Femur (tissue), 1 donor: Measurements from ENCODE around the gene SLC1A1.

Source experiments
- DNase-seq: peaks from one replicate; pipeline ENCODE4 v3.0.0-alpha.2; 2017

Gene SLC1A1

DNA sequence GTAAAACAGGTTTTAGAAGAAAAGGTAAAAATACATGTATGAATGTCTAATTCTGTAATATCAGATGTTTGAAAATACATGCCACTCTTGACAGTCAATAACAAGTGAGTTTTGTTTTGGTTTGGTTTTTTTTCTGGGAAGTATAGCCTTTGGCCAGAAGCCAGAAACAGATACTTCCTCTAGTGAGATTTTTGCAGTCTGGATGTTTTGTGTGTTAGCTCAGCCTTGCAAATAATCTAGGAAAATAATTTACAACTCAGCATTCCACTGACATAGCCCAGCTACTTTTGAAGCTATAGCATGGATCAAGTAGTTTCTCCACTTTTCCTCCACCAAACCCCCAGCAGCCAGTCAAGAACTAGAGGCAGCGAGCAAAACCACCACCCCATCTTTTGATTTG is 56.7 kb downstream of the SLC1A1 start:
- no peak for DNase-seq

- peak; percentile 30 for DNase-seq
Observed at GRCh38 chr9:4548811-4549725, 58.8 kb downstream of the SLC1A1 start.

- DNase-seq, result no peak
Observed at GRCh38 chr9:4549751-4550295, 59.6 kb downstream of the SLC1A1 start.

DNA sequence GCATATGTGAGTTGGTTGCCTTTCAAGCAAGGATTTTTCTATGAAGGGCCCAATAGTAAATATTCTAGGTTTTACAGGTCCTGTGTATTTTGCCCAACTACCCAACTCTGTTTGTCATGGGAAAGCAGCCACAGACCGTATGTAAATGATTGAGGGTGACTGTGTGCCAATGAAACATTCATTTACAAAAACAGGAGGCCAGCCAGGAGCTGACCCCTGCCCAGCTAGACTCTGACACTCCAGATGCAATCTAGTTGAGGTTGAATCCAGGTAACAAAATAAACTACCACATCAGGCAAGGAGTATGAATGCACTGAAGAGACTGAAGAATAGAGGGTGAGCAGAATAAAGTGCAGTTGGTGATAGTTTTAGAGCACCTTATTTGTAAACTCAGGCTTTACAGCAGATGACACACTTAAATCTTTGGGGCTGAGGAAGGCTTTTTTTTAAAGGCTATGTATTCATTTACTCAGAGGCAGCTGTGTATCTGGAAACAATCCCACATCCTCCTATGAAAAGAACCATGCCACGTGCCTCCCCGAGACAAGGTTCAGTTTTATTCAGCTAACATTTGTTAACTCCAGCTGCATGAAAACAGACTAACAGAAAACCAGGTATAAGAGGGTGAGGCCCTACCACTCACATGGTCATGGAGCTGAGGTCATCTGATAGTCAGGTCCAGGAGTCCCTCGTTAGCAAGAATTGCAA is 60.7 kb downstream of the SLC1A1 start:
- no peak for DNase-seq

DNA sequence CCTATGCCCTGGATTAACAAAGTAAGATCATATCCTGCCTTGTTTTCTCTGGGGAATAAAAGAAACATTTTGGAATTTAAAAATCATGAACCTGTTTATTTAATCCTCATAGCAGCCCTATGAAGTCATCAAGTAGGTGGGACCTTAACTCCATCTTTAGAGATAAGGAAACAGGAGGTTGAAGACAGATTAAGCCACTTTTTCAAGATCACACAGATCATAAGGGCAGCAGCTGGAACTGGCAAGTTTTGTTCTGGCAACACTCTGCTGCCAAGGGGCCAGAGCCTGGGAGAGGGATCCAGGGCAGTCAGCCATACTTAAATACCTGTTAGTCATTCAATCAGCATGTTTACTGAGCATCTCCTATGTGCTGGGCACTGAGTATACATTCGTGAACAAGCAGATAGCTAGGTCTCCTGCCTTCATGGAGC is 63.7 kb downstream of the SLC1A1 start:
- no peak for DNase-seq

- DNase-seq, result no peak
Observed at GRCh38 chr9:4555236-4555635, 65.0 kb downstream of the SLC1A1 start.

DNA sequence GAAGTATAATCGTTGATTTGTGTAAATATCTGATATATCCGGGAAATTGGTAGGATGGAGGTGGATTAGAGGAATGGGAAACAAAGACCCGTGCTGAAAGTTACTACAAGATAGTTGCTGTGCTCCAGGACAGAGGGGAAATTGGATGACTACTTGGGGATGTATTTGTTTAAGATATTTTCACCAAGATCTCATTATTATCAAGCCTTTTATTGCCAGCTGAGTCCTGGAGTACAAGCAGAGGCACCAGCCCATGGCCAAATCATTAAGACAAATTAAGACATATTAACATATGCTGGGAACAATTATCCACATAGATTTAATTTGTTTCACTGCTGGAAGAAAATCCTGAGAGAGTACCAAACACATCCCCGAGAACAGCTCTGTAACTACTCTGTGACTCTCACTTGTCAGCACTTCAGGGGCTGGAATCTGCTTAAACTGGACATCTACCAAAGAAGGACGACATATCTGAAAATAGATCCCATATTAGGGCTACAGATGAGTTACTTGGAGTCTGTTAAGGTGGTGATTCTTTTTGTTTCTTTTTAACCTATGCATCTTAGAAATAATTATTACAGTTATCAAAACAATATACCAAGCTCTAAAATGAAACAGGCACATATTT is 68.2 kb downstream of the SLC1A1 start:
- no peak for DNase-seq

DNA sequence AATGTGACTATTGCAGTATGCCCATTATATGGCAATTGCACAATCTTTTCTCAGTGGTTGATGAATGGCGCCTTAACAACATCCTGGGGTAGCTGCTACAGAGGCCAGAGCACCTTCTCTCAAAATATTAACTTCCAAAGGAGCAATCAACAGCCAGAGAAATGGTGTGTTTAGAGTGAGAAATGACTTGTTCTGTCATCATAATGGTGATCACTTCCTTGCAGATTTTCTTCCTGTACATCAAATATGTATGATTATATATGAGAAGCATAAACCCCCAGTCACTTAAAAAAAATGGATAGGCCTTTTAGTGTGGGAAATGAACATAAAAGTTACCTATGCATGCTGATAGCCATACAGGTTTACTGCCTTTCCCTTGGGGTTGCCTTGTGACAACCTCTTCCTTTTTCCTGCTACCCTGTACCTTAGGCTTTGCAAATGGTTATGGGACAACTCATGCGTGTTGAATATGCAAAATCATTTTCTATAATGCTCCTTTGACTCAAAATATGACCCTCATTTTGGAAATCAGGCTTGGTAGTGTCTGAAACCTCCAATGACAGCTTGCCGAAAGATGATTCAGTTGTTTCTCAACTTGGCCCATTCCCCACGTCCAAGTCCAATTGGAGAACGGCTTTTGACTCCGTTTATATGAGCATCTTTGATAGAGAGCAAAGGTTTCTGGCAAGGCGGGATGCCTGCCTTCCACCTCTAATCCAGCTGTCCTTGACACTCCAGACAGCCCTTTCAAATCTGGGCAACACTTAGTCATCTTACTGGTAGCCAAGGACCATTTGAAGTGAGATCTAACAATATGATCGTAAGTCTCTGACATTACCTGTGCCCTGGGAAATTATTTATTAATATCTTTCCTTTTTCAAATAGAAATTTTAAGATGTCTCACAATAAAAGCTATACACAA is 69.3 kb downstream of the SLC1A1 start:
- no peak for DNase-seq

DNA sequence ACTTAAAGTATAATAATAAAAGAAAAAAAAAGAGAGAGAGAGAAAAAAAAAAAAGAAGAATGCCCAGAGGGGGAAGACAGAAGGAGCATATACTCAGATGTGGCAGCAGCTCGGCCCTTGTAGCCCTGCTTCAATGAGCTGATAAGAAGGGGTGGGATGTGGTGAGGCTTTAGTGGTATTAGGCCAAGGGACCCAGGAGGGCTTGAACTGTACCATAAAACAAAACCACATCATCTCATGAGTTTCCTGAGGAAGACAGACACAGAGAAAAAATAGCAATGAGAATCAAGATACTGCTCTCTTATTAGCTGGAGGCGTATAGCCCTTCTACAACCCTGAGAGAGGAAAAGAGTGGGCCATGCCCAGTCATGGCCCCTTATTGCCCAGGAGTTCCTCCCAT is 72.8 kb downstream of the SLC1A1 start:
- DNase-seq, result no peak

GRCh38 chr9:4566806-4567205 is 76.5 kb downstream of the SLC1A1 start:
- no peak for DNase-seq

DNA sequence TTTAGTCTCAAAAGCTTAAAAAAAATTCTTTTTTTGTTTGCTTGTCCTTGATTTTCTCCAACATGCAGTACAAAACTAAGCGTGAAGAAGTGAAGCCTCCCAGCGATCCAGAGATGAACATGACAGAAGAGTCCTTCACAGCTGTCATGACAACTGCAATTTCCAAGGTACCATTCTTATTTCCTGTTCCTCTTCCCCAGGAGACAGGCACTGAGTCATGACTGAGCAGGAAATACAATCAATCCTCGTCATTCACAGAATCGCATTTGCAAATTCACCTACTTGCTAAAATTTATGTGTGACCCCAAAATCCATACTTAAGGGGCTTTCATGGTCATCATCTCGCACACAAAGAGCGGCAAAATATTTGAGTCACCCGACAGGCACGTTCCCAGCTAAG is 77.3 kb downstream of the SLC1A1 start:
- no peak for DNase-seq

GRCh38 chr9:4569101-4569500 is 78.8 kb downstream of the SLC1A1 start:
- DNase-seq, result no peak

DNA sequence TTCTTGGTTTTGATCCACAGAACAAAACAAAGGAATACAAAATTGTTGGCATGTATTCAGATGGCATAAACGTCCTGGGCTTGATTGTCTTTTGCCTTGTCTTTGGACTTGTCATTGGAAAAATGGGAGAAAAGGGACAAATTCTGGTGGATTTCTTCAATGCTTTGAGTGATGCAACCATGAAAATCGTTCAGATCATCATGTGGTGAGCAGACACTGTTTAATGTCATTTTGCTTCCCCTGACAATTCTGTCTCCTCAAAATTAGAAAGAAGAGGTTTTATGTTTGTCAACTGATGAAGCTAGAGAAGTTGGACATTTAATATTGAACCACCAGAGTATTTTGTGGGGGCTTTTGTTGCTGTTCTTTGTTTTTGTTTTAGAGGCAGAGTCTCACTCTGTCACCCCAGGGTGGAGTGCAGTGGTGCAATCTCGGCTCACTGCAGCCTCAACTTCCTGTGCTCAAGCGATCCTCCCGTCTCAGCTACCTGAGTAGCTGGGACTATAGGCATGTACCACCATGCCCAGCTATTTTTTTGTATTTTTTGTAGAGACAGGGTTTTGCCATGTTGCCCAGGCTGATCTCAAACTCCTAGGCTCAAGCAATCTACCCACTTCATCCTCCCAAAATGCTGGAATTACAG is 82.0 kb downstream of the SLC1A1 start:
- DNase-seq, result no peak

- no peak for DNase-seq
Observed at GRCh38 chr9:4573176-4573575, 82.9 kb downstream of the SLC1A1 start.

DNA sequence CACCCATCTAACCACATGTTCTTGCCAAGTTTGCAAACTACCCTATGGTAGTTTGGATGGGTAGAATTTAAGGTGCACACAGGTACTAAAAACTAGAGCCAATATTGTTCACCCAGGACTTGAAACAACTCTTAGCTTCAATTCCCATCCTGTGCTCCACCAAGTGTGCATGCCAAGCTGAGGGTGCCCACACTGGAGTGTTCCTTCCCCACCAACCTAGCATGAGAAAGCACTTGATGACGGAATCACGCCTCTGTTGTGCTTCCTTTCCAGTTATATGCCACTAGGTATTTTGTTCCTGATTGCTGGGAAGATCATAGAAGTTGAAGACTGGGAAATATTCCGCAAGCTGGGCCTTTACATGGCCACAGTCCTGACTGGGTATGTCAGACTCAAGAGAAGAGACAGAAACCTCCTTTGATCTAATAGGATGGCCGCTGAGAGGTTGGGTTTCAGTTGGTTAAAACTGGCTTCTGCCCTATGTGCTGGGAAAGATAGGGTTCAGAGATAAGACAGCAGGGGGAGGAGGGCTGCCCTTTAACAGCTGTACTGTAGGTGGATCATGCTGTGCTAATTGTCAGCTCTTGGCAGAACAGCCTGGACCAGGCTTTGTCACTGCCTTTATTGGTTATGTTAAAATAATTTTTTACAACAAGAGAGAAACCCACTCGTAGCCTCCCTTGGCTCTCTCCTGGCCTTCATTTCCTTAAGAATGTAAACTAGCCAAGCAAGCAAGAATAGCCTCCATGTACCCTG is 83.5 kb downstream of the SLC1A1 start:
- no peak for DNase-seq

DNA sequence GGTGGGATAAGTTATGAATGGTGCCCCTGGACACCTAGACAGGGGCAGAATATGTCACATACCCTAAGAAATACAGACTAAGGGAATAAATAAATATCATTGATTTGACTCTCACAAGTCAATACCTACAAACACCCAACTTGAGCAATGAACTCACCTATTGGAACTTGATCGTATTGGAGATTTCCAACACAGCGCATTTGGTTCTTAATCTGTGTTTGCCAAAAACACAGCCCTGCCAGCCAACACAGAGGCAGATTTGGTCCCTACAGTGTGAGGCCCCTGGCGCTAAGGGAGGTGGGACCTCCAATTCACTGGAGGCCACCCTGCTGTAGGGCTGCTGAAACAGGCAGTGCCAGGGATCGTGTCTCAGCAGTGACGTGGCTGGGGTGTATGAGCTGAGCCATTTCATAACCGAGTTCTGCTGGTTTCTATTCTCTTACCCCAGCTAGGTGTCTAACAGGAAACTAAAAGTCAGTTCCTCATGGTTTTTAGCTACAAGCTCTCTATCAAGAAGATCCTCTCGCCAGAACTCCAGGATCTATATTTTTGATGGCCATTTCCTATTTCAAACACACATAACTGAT is 84.5 kb downstream of the SLC1A1 start:
- no peak for DNase-seq

DNA sequence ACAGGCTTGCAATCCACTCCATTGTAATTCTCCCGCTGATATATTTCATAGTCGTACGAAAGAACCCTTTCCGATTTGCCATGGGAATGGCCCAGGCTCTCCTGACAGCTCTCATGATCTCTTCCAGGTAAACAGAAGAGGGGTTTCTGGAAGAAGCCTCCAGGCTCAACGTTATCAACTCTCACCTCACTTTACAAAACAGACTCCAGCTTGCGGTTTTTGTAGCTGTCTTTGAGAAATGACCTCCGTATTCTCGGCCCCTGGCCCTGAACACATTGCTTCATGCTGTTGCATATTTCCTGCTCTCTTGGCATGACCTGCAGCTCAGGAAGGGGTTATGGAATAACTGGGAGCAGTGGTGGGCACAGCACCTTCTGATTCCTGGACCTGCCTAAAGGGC is 85.7 kb downstream of the SLC1A1 start:
- DNase-seq, result no peak

GRCh38 chr9:4576448-4576847 is 86.2 kb downstream of the SLC1A1 start:
- DNase-seq, result no peak

DNA sequence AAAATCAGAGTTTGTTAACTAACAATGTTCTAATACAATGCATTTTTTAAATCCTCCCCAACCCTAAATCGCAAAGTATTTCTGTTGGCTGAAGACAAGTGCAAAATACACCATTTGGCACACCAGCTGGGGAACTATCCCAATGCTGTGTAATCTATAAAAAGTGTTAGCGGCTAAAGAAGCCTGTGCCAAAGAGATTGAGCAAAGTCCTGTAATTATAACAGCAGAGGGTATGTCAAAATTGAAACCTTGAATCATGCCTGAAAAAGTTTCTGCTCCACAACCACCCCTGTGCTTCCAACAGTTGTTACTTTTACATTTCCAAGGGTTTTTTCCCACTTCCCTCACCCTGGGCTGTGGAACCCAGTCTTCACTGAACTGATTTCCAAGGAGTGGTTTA is 88.7 kb downstream of the SLC1A1 start:
- DNase-seq, result no peak

- DNase-seq, result no peak
Observed at GRCh38 chr9:4581035-4581760, 90.9 kb downstream of the SLC1A1 start.
